Measurements from ENCODE around the gene SLCO3A1. TPM values are rescaled to one million over a fixed set of nuclear protein-coding genes. Genes with fewer than 3 reads are reported as not detected.

Gene SLCO3A1
- polyA plus RNA-seq, 4 donors, result 9.2 to 15.9 (median 12.1) TPM

GRCh38 chr15:91989821-91990220, 136.3 kb downstream of the SLCO3A1 start:
- DNase-seq (ENCODE audit: low read depth in 4 of 4, low spot score in 3 of 4), result no peak

GRCh38 chr15:91992945-91993344, 139.4 kb downstream of the SLCO3A1 start:
- no peak for DNase-seq (ENCODE audit: low read depth in 4 of 4, low spot score in 3 of 4)

- DNase-seq (ENCODE audit: low read depth in 4 of 4, low spot score in 3 of 4), result no peak
Observed at GRCh38 chr15:91995146-91995545, 141.6 kb downstream of the SLCO3A1 start.

DNA sequence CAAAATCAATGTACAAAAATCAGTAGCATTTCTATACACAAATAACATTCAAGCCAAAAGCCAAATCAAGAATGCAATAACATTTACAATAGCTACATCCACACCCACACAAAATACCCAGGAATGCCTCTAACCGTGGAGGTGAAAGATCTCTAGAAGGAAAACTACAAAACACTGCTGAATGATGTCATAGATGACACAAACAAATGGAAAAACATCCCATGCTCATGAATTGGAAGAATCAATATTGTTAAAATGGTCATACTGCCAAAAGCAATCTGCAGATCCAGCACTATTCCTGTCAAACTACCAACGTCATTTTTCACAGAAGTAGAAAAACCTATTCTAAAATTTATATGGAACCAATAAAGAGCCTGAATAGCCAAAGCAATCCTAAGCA, 143.7 kb downstream of the SLCO3A1 start:
- no peak for DNase-seq (ENCODE audit: low read depth in 4 of 4, low spot score in 3 of 4)

DNA sequence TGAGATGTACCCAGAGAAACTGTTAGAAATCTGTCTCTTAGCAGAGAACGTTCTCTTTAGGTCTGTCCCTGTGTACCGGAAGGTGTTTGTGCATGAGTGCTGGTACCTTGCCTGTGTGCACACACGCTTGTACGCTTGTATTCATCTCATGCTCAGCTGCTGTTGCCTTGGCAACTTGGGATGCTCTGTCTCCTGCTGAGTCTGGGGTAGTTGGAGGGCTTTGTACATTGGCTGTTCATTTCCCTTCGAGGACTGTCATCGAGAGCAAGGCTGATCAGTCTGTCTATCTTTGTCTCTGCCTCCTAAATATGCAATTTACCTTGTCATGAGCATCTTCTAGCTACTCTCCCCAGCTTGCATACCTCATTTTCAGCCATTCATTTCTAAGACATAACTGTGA, 147.2 kb downstream of the SLCO3A1 start:
- no peak for DNase-seq (ENCODE audit: low read depth in 4 of 4, low spot score in 3 of 4)

- no peak for DNase-seq (ENCODE audit: low read depth in 4 of 4, low spot score in 3 of 4)
Observed at GRCh38 chr15:92001307-92001706, 147.8 kb downstream of the SLCO3A1 start.

GRCh38 chr15:92002666-92003065, 149.2 kb downstream of the SLCO3A1 start:
- no peak for DNase-seq (ENCODE audit: low read depth in 4 of 4, low spot score in 3 of 4)

GRCh38 chr15:92003515-92004067, 150.1 kb downstream of the SLCO3A1 start:
- DNase-seq (ENCODE audit: low read depth in 4 of 4, low spot score in 3 of 4), result no peak

DNA sequence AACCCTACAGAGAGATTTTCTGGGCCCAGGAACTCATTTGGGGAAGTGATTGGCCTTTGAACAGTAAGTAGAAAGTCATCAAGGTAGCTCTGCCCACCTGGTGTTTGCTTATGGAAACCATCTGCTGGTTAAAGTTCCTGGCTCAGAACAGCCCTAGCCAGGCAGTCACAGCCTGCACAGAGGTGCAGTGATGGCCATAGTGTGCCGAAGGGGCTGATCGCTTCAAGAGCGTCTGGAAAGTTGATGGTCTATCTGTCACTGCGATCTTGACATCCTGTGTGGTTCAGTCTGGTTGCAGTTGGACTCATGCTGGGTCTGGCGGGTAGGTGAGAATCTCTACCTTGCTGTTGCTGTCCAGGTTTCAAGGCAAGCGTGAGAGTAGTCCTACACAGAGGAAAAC, 151.6 kb downstream of the SLCO3A1 start:
- no peak for DNase-seq (ENCODE audit: low read depth in 4 of 4, low spot score in 3 of 4)

DNA sequence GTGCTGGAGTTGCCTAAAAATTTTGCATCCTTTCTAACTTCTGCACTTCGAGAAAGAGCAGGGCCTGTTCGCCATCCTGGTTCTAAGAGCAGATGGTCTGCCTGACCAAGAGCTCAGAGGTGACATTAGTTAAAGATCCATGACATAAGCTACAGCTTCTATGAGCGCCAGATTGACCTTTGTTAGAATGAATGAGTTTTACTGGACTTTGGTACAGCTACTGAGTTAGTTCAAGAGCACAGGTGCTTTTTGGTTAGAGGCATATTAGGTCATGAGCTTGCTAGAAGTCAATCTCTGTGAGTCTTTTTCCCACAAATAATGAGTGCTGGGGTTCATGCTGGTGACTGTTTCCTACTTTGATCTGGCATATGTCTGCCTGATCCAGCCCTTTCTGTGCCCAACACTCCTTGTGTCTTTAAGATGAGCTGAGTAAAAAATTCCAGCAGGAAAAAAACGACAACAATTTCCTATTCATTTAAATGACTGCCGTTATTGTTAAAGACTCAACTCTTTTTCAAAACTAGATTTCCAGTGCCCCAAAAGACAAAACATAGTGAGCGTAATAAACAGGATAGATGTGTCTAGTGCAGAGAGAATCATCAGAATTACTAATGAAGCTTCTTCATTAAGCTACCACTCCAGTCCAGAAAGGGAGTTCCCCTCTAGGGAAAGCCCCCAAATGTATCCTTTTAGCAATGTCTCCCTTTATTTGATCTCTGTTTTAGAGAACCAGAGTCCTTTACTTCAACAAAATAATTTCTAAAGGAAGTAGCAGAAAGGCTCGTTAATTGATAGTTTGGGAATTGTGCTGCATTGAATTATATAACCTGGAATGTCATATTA, 152.9 kb downstream of the SLCO3A1 start:
- no peak for DNase-seq (ENCODE audit: low read depth in 4 of 4, low spot score in 3 of 4)

GRCh38 chr15:92009162-92009561, 155.7 kb downstream of the SLCO3A1 start:
- no peak for DNase-seq (ENCODE audit: low read depth in 4 of 4, low spot score in 3 of 4)

DNA sequence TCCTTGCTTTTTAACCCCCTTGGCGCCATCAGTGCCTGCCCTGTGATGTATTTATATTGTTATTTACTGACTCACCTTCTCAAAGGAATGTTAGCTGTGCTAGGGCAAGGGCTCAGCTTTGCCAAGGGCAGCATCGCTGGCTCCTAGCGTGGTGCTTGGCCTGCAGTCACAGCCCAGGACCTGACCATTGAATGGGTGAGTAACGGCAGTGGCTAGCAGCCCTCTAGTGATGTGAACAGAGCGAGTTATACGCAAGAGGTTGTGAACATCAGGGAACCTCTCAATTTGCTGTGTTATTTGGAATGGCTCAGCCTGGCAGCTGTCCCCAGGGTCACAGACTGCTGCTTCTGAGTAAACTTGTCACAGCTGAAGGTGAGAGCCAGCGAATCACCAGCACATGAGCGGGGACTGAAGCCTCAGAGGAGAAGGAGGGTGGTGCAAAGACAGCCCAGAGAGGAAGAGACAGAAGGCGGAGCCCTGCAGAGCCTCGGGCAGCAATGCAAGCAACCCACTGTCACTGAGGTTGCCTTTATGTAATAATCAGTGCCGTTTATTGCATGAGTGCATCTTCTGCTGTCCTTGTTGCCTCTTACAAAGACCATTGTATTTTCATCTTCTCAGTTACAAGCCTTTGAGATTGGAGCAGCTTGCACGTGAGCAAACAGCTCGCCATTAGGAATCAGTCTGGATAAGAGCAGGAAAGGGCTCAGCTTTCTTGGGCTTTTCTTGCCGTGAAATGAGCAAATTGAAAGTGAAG, 158.3 kb downstream of the SLCO3A1 start:
- no peak for DNase-seq (ENCODE audit: low read depth in 4 of 4, low spot score in 3 of 4)

GRCh38 chr15:92012368-92012629, 158.8 kb downstream of the SLCO3A1 start:
- DNase-seq (ENCODE audit: low read depth in 4 of 4, low spot score in 3 of 4), result no peak

DNA sequence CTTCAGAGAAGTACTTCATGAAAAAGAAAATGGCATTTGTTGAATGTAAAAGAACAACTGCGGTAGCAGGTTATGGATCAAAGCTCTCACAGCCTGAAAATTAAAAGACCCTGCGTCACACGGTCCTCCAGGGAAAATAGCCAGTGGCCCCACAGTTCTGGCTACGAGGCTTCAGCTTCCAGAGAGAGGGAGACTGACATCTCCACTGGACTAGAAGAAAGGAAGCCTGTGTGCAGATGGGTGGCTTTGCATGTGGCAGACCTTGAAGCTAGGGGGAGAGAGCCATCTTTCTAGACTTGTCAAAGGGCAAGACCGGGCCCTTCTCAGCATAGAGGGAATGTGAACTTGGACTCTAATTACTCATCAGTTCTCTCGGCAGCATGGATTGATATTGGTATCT, 159.4 kb downstream of the SLCO3A1 start:
- DNase-seq (ENCODE audit: low read depth in 4 of 4, low spot score in 3 of 4), result no peak

DNA sequence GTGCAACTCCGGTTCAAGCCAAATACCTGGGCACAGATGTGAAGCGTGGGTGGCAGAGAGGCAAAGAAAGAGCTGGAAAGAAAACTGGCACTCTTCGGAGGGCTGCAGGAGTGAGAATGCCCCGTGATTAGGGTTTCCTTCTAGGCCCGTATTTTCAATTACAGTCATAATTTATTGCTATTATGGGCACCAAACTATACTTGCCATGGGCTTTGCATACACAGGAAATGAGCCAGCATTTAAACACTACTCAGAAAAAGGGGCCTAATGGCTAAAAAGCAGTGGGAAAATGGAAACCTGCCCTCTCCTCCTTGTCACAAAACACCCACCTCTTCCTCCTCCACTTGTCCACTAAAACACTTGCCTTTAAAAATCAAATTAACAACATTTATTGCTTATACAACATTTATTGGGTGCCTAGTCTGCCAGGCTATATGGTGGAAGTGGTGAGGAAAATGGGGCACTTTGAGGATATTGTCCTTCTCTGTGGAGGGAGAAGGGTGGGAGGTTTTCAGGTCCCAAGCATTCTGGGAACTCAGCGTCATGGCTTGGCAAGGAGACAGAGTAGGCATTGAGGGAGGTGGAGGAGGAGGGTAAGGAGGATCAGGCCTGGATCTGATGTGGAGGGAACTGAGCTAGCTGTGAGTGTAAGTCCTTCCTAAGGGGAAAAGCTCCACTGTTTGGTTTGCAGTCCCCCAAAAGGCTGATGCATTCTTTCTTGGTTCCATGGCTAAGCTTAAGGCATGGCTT, 160.9 kb downstream of the SLCO3A1 start:
- no peak for DNase-seq (ENCODE audit: low read depth in 4 of 4, low spot score in 3 of 4)

- no peak for DNase-seq (ENCODE audit: low read depth in 4 of 4, low spot score in 3 of 4)
Observed at GRCh38 chr15:92017882-92018534, 164.5 kb downstream of the SLCO3A1 start.

GRCh38 chr15:92018535-92019239, 165.2 kb downstream of the SLCO3A1 start:
- no peak for DNase-seq (ENCODE audit: low read depth in 4 of 4, low spot score in 3 of 4)

GRCh38 chr15:92019706-92020105, 166.2 kb downstream of the SLCO3A1 start:
- DNase-seq (ENCODE audit: low read depth in 4 of 4, low spot score in 3 of 4), result no peak

- DNase-seq (ENCODE audit: low read depth in 4 of 4, low spot score in 3 of 4), result no peak
Observed at GRCh38 chr15:92020207-92020606, 166.7 kb downstream of the SLCO3A1 start.

DNA sequence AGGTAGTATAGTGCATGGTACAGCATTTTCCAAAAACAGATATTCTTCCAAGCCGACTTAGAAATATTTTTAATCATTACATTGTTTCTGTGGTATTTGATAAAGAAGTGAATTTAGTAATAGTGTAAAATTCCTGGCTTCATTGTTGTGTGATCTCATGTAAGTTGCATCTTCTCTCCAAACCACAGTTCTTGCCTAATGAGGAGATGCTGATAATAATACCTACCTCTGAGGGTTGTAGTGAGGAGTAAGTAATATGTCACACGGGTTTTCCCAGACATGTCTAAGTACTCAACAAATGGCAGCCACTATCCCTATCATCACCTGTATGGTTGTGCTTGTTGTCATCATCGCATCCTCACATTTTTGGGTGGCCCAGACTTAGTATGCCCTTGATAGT, 167.3 kb downstream of the SLCO3A1 start:
- no peak for DNase-seq (ENCODE audit: low read depth in 4 of 4, low spot score in 3 of 4)

Data from right renal pelvis (tissue), 4 donors.